Kasumi-1 (cell line): Measurements from ENCODE around the gene MAP1LC3B2.

Source experiments
- DNase-seq, 2 experiments: peaks; one replicate each; lab custom pipeline; 2025; lab: John Stamatoyannopoulos, UW

Gene MAP1LC3B2

DNA sequence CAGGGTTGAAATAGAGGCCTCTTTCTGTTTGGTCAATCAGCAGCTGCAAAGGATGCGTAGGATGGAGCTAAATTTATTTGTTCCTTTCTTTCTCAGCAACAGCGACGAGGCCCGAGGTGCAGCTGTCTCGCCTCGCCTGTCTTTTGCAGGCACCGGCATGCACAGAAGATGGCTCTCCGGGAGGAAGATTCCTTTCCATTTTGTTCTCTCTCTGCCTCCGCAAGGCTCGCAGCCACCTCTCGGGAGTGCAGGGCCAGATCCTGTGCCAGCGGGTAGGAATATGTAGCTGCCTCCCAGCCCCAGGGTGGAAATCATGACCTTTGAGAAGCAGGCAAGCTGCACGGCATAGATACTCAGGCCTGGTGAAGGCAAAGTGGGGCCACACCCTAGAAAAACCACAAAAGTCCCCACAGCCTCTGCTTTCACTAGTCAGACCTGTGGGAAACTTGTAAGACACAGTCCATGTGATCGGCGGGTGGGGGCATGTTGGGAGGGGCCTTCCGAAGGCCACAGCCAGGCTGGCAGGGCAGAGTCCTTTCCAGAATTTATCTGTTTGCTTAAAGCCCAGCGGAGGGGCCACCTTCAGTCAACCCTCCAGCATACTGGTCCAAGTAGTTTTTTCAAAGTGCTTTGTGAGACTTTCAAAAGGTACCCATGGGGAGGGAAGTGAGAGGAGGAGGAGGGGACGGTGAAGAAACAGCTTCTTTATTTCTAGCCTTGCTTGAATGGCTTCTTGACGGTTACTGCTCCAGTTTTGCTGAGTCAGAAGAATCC lies at the start of gene MAP1LC3B2:
TSS of gene MAP1LC3B2 (plus strand) at position 220 of the 774 bp plus-strand sequence. CDS start 16,562 bp downstream, outside the sequence.
- peak; percentile 95 to 97 for DNase-seq

DNA sequence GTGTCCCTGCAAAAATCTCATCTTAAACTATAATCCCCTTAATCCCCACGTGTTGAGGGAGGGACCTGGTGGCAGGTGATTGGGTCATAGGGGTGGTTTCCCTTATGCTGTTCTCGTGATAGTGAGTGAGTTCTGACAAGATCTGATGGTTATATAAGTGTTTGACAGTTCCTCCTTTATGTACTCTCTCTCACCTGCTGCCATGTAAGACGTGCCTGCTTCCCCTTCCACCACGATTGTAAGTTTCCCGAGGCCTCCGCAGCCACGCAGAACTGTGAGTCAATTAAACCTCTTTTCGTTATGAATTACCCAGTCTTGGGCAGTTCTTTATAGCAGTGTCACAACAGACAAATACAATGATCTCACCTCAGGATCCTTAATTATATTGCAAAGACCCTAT lies 45.2 kb upstream of the MAP1LC3B2 start:
- no peak for DNase-seq

DNA sequence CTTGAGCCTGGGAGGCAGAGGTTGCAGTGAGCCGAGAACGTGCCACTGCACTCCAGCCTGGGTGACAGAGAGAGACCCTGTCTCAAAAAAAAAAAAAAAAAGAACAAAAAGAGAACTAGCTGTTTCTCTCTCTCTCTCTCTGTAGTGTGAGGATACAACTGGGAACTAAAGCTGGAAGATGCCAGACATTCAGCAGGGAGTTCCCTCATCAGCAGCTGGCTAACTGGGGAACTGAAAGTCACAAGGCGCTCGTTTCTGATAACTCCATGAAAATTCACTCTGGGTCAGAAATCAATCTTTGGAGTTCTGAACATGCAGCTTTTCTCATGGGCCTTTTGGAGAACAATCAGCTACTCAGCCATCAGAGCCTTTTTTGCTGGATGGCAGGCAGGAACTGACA lies 43.5 kb upstream of the MAP1LC3B2 start:
- no peak for DNase-seq

DNA sequence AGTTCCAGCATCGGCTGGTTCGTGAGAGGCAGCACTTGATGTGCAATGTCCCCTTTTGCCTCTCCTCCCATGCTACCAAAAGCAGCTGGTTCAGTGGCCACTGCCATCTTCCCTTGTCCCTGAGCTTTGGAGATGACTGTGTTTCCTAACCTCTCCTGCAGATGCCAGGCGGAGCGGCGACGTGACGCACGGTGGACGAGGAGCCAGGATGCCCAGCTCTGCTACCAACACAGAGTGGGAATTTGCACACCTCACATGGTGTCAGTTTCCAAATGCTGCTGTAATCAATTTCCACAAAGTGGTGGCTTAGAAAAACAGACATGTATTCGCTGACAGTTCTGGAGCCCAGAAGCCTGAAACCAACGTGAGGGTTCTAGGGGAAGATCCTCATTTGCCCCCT lies 42.5 kb upstream of the MAP1LC3B2 start:
- no peak for DNase-seq

DNA sequence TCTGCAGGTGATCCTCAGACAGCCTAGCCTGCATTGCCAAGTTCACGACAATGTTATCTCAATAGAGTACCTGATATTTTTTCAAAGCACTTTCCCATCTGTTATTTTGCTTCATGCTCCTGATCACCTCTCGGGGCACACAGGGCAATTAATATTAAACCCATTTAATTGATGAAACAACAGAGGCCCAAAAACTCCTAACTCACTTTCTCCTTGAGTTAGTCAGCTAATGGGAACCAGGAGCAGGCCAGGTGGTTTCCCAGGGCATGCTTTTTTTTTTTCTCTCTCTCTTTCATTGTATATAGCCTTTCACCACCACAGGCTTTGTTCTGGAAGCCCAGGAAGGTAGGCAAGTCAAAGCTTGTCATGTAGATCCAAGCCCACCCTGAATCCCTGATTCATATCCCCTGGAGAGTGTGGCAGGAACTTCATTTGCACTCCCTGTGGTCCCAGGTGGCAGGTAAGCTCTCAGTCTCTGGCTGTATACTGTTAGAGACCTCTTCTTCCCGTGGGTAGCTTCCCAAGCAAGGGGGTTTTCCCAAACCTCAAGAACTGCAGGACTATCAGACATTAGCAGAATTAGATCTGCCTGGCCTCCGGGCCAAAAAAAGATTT lies 41.6 kb upstream of the MAP1LC3B2 start:
- no peak for DNase-seq

DNA sequence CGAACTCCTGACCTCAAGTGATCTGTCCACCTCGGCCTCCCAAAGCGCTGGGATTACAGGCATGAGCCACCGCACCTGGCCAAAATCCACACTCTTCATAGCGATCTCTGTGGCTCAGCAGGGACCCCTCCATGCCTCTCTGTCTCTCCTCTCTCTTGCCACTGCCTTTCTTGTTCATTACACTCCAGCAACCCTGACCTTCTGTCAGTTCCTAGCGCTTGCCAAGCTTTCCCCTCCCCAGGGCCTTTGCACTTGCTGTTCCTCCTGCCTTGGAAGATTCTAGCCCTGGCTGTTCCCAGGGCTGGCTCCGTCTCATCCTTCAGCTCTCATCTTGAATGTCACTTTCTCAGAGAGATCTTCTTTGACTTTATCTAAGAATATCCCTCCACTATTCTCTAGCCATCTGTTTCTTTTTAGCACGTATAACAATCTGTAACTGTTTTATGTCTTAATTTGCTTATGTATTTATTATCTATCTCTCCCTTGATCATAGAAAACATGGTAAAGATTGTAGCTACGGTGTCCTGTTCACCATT lies 38.9 kb upstream of the MAP1LC3B2 start:
- no peak for DNase-seq

DNA sequence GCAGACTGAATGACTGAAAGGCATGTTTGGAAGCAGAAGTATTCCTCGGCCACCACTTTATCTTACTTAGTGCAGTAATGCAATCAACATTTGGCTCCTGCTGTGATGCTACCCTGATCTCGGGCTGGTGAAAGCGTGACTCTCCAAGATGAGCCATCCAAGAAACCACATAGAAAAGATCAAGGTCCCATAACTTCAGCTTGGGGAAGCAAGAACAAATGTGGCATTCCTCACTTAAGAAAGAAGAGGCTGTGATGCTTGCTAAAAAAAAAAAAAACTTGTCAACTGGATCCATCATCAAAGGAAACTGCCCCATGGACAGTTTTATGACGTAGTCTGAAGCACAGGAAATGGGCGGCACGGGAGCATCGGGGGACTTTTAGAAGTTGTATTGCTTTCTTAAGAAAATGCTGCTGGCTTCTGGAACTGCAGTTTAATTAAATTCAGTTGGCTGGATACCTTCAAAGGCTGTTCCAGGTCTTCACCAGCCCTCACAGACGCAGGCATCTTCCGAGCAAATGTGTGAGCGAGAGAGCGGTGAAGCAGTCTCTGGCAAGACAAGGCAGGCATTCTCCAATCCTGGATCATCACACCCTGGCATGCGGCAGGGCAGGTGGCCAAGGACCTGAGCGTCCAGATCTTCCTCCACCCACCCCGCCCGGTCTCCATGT lies 38.2 kb upstream of the MAP1LC3B2 start:
- no peak for DNase-seq

DNA sequence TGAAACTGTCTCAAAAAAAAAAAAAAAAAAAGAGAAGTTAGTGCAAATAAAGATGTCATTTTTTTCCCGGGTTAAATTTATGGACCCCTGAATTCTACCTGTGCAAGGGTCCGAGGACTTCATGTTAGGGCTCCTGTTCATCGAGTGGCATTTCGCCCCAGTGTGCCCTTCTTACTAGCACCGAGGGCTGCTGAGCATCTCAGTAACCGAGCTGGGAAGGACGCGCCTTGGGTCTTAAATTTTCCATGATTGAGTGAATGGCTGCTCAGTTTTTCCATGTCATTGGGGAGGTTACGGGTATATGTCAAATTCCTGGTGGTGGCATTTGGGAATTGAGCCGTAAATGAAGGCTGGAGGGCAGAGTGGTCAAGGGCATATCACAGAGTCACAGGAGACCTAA lies 34.9 kb upstream of the MAP1LC3B2 start:
- DNase-seq, result no peak

DNA sequence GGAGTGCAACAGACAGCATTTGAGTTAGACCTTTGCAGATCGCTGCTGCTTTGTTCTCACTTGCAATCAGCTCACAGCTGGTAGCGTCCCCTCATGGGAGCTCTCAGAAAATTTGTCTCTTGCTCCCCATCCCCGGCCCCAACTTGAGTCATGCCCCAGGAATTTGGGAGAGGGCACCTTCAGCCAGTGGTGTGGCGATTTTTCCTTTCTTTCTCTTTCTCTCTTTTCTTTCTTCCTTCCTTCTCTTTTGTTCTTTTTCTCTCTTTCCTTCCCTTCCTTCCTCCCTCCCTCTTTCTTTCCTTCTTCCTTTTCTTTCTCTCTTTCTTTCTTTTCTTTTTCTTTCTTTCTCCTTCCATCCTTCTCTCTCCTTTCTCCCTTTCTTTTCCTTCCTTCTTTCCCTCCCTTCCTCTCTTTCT lies 34.2 kb upstream of the MAP1LC3B2 start:
- DNase-seq, result no peak

DNA sequence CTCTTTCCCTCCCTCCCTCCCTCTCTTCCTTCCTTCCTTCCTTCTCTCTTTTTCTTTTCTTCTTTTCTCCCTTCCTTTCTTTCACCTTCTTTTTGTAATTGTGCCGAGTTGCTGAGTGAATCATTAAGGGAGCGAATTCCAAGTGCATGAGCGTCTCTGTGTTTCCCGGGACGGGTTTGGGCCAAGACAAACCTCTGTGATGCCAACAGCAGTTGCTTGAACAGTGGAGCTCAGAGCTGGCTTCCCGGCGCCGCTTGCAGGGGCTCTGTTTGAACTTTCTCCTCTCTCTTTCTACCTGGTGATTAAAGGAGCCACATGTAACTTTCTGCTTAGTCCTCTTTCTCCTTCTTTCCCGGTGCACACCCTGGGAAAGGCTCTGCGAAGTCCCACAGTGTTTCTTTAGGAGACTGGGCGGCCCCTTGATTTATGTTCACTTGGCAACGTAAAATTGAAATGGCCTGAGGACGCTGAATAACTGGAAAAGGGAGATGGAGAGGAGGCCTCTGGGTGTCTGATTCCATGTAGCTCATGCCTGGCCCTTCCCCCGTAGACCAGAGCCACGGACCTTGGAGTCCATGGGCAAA lies 33.7 kb upstream of the MAP1LC3B2 start:
- no peak for DNase-seq

DNA sequence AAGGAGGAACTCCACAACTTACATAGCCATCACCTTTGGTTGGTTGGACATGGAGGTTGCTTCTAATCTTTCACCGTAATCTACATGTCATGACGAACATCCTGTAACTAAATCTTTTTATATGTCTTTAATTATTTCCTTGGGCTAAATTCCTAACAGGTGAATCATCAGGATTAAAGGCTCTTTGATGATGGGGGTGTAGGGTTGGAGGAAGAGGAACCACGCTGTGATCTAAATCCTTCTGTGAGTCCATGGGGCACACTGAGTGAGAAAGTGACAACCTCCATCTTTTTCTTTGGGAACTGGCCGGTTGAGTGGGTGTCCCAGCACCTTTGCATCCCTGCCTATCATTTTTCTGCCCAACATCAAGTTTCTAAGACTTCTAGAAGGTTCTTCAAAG lies 31.1 kb upstream of the MAP1LC3B2 start:
- no peak for DNase-seq

DNA sequence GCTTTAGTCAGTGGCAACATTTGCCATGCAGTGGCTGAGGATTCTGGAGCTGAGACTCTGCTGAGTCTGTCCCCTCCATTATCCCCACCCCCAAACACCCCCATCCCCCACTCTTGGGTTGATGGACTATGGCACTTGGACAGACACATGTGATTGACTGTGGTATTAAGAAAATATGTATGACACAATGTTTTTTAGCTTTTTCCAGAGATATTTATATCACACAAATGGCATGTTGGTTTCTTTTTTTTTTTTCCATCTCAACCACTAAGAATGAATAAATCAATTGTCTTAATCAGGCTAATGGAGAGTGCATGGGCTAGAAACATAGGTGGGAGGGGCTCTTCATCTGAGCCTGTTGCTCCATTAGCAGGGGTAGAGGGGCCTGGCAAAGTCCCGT lies 30.7 kb upstream of the MAP1LC3B2 start:
- DNase-seq, result no peak

DNA sequence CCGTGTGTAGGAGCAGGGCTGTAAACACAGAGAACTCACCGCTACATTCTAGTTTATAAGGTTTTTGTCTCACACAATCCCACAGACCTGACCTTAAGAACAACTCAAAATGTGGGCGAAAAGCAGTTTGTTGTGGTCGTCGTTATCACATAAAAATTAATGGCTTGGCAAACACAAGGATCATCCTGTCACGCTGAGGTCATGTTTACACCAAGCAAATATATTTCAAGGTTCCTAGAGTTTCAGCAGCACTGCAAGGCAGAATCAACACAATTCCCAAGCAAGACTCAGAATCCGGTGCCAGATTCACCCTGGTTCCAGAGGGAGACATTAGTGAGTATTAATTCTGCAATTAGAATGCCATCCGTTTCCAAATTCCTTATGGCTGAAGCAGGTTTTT lies 30.1 kb upstream of the MAP1LC3B2 start:
- DNase-seq, result no peak

DNA sequence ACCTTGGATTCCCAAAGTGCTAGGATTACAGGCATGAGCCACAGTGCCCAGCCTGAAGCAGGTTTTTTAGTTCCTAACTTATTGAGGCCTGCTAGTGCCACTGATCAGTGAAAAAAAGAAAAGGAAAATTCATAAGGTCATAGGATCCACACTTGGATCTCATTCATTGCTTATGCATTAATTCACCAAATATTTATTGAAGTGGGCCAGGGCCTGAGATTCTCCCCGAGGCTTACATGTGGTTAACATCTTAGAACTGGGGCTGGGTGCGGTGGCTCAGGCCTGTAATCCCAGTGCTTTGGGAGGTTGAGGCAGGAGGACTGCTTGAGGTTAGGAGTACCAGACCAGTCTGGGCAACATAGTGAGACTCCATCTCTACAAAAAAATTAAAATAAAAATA lies 29.5 kb upstream of the MAP1LC3B2 start:
- no peak for DNase-seq

DNA sequence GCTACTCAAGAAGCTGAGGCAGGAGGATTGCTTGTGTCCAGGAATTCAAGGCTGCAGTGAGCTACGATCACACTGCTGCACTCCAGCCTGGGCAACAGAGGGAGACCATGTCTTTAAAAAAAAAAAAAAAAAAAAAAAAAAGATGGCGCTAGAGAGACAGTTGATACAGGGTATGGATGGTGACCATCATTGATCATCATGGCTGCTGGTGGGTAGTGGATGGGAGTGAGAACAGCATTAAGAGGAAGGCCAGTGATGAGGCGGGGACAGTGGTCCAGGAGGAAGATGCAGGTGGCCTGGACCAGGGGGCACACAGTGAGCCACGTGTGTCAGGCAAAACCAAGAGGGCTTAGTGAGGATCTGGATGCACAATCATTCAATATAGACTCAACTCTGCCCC lies 26.8 kb upstream of the MAP1LC3B2 start:
- DNase-seq, result no peak

DNA sequence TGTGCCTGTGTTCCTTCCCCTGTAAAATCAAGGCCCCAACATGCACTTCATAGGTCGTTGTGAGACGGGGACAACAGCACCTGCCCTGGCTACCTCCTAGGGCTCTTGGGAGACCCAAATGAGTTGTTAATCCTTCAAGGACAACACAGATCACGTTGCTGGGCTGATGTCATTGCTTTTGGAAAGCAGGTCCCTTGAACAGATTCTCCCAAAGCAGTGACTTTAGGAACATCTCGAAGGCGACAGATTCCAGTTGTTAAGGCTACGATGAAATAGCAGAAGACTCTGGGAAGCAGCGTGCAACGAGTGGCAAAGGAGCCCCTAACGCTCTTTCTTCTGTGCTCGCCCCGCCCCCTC lies 26.2 kb upstream of the MAP1LC3B2 start:
- peak in 1 of 2 experiments; percentile 72 for DNase-seq

DNA sequence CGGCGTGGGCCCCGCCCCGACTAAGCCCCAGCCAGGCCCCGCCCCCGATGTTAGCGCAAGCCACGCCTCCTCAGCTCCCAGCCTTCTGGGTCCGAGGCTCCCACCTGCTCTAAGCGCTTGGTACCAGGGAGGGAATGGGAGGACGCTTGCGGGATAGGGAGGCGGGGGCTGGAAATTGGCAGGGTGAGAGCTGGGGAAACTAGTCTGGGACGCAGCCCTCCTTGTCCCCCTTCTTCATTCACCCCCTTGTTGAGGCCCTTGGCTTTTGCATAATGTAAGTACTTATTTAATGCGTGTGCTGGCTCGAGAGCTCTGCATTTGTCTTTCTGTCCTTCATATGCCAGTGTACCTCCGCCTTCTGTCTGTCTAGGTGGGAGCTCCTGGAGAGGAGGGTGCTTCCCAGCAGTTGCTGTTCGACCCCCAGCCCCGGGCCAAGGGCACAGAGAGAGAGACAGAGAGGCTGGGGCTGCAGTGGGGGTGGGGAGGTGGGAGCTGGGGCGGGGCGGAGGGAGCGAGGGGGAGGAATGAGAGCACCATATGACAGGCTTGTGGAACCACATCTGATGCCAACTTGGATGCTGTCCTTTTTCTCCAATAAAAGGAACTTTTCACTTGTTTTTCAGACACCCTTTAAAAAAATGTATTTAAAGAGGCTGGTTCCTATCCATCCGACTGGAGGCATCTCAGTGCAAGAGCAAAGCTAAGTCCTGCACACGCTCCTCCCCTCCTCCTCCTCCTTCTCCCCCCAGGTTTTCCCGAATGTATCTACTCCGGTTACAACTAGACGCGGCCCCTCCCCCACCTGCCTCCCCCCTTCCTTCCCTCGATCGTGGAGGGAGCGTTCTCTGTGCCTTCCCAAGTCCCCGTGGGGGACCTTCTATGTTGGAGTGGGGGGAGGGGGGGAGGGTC lies 25.6 kb upstream of the MAP1LC3B2 start:
- DNase-seq, result peak; percentile 60 to 73

DNA sequence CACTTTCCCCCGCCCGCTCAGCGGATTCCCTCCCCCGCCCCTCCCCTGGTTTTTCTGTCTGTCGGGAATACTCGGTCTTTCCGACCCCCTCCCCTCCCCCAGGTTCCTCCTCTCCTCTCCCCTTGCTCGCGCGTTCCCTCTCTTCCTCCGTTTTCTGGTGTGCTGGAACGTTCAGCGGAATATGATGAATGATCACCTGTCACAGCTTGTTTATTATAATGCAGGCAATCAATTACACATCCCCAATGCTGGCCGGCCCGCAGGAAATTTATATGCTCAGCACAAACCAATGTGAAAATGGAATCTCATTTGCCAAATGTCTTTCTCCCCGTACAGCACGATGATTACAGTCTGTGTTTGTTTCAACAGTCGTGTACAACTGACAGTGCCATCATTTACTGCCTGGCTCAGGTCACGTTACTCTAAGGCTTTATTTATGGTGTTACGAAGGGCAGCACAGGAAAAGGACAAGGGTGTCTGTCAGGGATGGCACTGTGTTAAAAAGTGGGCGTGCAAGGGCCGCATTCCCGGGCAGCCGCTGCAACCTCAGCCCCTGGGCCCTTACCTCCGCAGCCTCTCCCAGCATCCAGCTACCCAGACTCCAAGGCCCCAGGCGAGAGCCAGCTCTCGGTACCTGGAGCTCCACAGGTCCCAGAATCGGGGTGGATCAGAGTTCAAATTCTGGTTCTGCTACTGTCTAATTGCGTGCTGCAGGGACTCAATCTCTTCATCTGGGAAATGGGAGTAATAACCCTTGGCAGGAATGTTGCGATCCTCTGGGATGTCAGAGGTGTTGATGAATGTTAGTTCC lies 24.7 kb upstream of the MAP1LC3B2 start:
- no peak for DNase-seq

DNA sequence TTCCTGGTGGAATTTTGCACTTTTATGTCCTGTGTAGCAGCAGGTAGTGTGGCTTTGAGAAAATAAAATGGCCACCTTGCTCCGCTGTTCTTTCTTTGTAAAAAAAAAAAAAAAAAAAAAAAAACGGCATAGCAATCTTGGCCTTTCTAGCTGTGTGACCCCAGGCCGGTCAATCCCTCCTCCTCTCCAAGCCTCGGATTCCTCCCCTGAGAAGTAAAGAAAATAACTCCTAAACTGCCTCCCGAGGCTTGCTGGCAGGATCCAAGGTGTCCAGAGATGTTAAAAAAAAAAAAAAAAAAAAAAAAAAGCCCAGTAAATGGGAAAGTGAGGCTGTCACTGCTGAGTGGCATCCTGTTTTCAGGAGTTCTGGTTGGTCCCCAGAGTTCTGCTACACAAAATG lies 23.9 kb upstream of the MAP1LC3B2 start:
- no peak for DNase-seq

DNA sequence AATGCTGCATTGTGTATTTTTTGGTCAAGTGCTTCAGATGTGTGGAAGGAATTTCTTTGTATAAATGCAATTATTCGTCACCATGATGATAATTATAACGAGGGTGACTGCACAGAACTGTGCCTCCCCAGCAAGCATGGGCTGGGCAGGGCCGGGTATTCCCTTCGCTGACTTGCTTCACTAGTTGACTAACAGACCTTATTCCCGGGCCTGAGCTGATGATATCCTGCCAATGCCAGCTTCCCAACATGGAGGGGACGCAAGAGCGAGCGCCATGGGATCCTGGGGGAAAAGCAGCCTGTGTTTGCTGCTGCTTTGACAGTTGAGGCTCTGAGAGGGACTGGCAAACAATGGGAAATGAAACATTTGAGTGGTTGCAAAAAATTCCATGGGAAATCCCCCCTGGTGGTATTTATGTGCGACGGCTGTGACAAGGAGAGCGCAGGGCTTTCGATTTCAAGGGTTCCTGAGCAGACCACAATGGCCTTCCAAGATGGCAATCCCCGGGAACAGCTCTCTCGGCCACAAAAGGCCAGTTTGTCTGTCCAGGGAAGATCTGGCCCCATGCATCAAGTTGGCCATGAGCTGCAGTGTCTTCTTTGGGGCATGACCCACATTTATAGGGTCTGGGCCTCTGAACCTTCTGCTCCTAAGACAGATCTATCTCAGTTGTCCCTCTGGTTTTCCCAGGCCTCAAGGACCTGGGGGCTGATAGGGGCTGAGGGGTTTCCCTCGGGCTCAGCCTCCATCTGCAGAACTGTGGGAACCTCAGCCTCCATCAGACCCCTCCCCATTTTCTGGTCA lies 21.9 kb upstream of the MAP1LC3B2 start:
- no peak for DNase-seq
